ENCODE measurements around the gene ARPC5. TPM values are rescaled to one million over a fixed set of nuclear protein-coding genes. Genes with fewer than 3 reads are reported as not detected.
A peak's percentile ranks its signal among the peaks of the same experiment; 100 is the strongest.

Gene ARPC5
- total RNA-seq, 1 donor from 2014 or later, result 181 TPM

GRCh38 chr1:183596500-183596899, 39.1 kb downstream of the ARPC5 start:
- Histone ChIP-seq H3K27ac (no peak overlapping the region), H3K27me3 (no peaks in the 10 kb centered on the region), H3K4me1 (peaks cover 1% of the 10 kb centered on the region), H3K9me3 (no peaks in the 10 kb centered on the region), H3K4me3 (no peak overlapping the region), H3K36me3 (no peaks in the 10 kb centered on the region)
- ATAC-seq, result no peak
- DNase-seq, result no peak
- intact Hi-C loops (cut with DNase I), result no loop called here
- TF ChIP-seq CTCF (IDR thresholded peaks at IDR 0.05), result no peak

- DNase-seq, result no peak
- intact Hi-C loops (cut with DNase I), result no loop called here
- no peaks in the 10 kb centered on the region for H3K27me3 ChIP-seq
- H3K4me1 ChIP-seq, result peaks cover 4% of the 10 kb centered on the region
- H3K27ac ChIP-seq, result no peak overlapping the region
- ATAC-seq, result no peak
- H3K36me3 ChIP-seq, result no peaks in the 10 kb centered on the region
- H3K4me3 ChIP-seq, result no peak overlapping the region
- H3K9me3 ChIP-seq, result no peaks in the 10 kb centered on the region
- TF ChIP-seq CTCF (IDR thresholded peaks at IDR 0.05), result no peak
Measured at GRCh38 chr1:183595537-183595936, 40.0 kb downstream of the ARPC5 start.

GRCh38 chr1:183593356-183593755, 42.2 kb downstream of the ARPC5 start:
- DNase-seq (no peak), ATAC-seq (peak; percentile 65)
- no peaks in the 10 kb centered on the region for H3K27me3 ChIP-seq
- peaks cover 4% of the 10 kb centered on the region for H3K4me1 ChIP-seq
- H3K36me3 ChIP-seq, result no peaks in the 10 kb centered on the region
- intact Hi-C loops (cut with DNase I), result no loop called here
- H3K9me3 ChIP-seq, result no peaks in the 10 kb centered on the region
- H3K27ac ChIP-seq, result no peak overlapping the region
- no peak for TF ChIP-seq CTCF (IDR thresholded peaks at IDR 0.05)
- H3K4me3 ChIP-seq, result no peak overlapping the region

- ATAC-seq (no peak), DNase-seq (no peak)
- intact Hi-C loops (cut with DNase I), result no loop called here
Measured at GRCh38 chr1:183592733-183593132, 42.9 kb downstream of the ARPC5 start.

GRCh38 chr1:183590244-183591191, 45.1 kb downstream of the ARPC5 start, which contains the start of gene NCF2:
NCF2 (minus strand) TSS chr1:183590459; CDS start chr1:183590329, 130 bp downstream.
- Histone ChIP-seq H3K36me3 (no peaks in the 10 kb centered on the region), H3K4me1 (peaks cover 4% of the 10 kb centered on the region), H3K9me3 (no peaks in the 10 kb centered on the region), H3K27me3 (no peaks in the 10 kb centered on the region), H3K4me3 (peak within 1 kb of the TSS; percentile 41), H3K27ac (peak within 1 kb of the TSS; percentile 80)
- TF ChIP-seq CTCF (IDR thresholded peaks at IDR 0.05), result no peak
- intact Hi-C loops (cut with DNase I), result no loop called here
- no peak for DNase-seq
- peak; percentile 92 for ATAC-seq

More at GRCh38 chr1:183592733-183593132, 42.9 kb downstream of the ARPC5 start:
- Histone ChIP-seq H3K4me3 (no peak overlapping the region), H3K4me1 (peaks cover 4% of the 10 kb centered on the region), H3K9me3 (no peaks in the 10 kb centered on the region), H3K27ac (no peak overlapping the region), H3K27me3 (no peaks in the 10 kb centered on the region), H3K36me3 (no peaks in the 10 kb centered on the region)
- TF ChIP-seq CTCF (IDR thresholded peaks at IDR 0.05), result no peak
